ENCODE data around the gene STK36. TPM values are rescaled to one million over a fixed set of nuclear protein-coding genes. Genes with fewer than 3 reads are reported as not detected.
"Not testable (repeated sequence)": the region's sequence is repeated elsewhere in the genome, so short reads cannot be mapped to it uniquely, and the experiment has no call there.

Gene STK36
- total RNA-seq, 3 donors from 2014 or later (not counting 1 experiment from before 2014, with no cell fraction given): 20.0 to 20.3 (median 20.2) TPM

- intact Hi-C loops (cut with micrococcal nuclease): not testable (repeated sequence)
Measured at GRCh38 chr2:218687400-218688060, 15.6 kb downstream of the STK36 start.

DNA sequence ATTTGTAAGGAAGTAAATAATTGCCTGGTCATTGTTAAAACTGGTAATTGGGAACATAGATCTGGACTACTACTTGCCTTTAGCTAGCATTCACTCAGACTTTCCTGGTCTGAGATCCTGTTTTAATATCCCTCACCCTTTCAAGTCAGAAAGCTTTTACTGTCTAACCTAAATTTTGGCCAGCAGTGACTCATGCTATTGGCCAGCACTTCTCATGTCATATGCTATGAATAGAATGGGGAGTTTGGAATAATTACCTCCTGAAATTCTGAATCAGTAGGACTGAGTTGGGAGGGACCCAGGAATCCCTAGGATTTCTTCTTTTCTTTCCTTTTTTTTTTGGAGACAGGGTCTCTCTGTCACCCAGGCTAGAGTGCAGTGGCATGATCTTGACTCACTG is 19.3 kb downstream of the STK36 start:
- DNase-seq (no peak), ATAC-seq (no peak)
- H3K27ac Mint-ChIP-seq: no peak overlapping the region
- peaks cover 5% of the 10 kb centered on the region for H3K36me3 Mint-ChIP-seq
- H3K36me3 ChIP-seq (ENCODE audit: control insufficient read depth, insufficient read depth, low read length): peaks cover 5% of the 10 kb centered on the region
- H3K9me3 ChIP-seq (ENCODE audit: control insufficient read depth, insufficient read depth, low read length): no peaks in the 10 kb centered on the region
- H3K4me3 Mint-ChIP-seq: no peak overlapping the region
- no peak for TF ChIP-seq CTCF (IDR thresholded peaks at IDR 0.05)
- no peak overlapping the region for H3K27ac ChIP-seq (ENCODE audit: low read length)
- H3K27me3 ChIP-seq (ENCODE audit: control insufficient read depth, insufficient read depth, low read length): no peaks in the 10 kb centered on the region
- H3K4me1 ChIP-seq (ENCODE audit: control insufficient read depth, insufficient read depth, low read length): no peaks in the 10 kb centered on the region
- no peaks in the 10 kb centered on the region for H3K4me1 Mint-ChIP-seq
- H3K27me3 Mint-ChIP-seq (ENCODE audit: low read depth in 2 of 2): no peaks in the 10 kb centered on the region
- H3K9me3 Mint-ChIP-seq: no peaks in the 10 kb centered on the region
- intact Hi-C loops (cut with micrococcal nuclease): no loop called here
- no peak overlapping the region for H3K4me3 ChIP-seq (ENCODE audit: low read length)

More at GRCh38 chr2:218687400-218688060, 15.6 kb downstream of the STK36 start:
- not testable (repeated sequence) for H3K4me1 ChIP-seq (ENCODE audit: control insufficient read depth, insufficient read depth, low read length); H3K36me3 Mint-ChIP-seq; H3K9me3 ChIP-seq (ENCODE audit: control insufficient read depth, insufficient read depth, low read length); H3K27me3 Mint-ChIP-seq (ENCODE audit: low read depth in 2 of 2); H3K36me3 ChIP-seq (ENCODE audit: control insufficient read depth, insufficient read depth, low read length); H3K9me3 Mint-ChIP-seq; H3K27ac Mint-ChIP-seq; H3K4me3 ChIP-seq (ENCODE audit: low read length); H3K4me3 Mint-ChIP-seq; H3K4me1 Mint-ChIP-seq; H3K27me3 ChIP-seq (ENCODE audit: control insufficient read depth, insufficient read depth, low read length); H3K27ac ChIP-seq (ENCODE audit: low read length)
- peak in 1 of 2 donors; percentile 62 for DNase-seq
- peak; percentile 58 to 74 (median 73) for ATAC-seq
- WGBS (ENCODE audit: insufficient coverage): 36% methylated on average over 5 of the region's 5 CpGs
- peak; percentile 54 for TF ChIP-seq CTCF (IDR thresholded peaks at IDR 0.05)

GRCh38 chr2:218694405-218695145 is 22.7 kb downstream of the STK36 start:
- WGBS (ENCODE audit: insufficient coverage): 92% methylated on average over 3 of the region's 3 CpGs
- peaks cover 5% of the 10 kb centered on the region for H3K36me3 Mint-ChIP-seq
- TF ChIP-seq CTCF (IDR thresholded peaks at IDR 0.05): no peak
- peaks cover 5% of the 10 kb centered on the region for H3K36me3 ChIP-seq (ENCODE audit: control insufficient read depth, insufficient read depth, low read length)
- ATAC-seq: no peak
- DNase-seq: no peak
- no peak overlapping the region for H3K4me3 ChIP-seq (ENCODE audit: low read length)
- H3K4me1 ChIP-seq (ENCODE audit: control insufficient read depth, insufficient read depth, low read length): no peaks in the 10 kb centered on the region
- no peaks in the 10 kb centered on the region for H3K9me3 ChIP-seq (ENCODE audit: control insufficient read depth, insufficient read depth, low read length)
- no peaks in the 10 kb centered on the region for H3K4me1 Mint-ChIP-seq
- no peaks in the 10 kb centered on the region for H3K27me3 ChIP-seq (ENCODE audit: control insufficient read depth, insufficient read depth, low read length)
- no peak overlapping the region for H3K27ac Mint-ChIP-seq
- no peak overlapping the region for H3K27ac ChIP-seq (ENCODE audit: low read length)
- no peak overlapping the region for H3K4me3 Mint-ChIP-seq
- H3K27me3 Mint-ChIP-seq (ENCODE audit: low read depth in 2 of 2): no peaks in the 10 kb centered on the region
- intact Hi-C loops (cut with micrococcal nuclease): no loop called here
- no peaks in the 10 kb centered on the region for H3K9me3 Mint-ChIP-seq

All from natural killer cell (primary cell).